ENCODE data around the gene MMP10.
"Not testable (repeated sequence)": the region's sequence is repeated elsewhere in the genome, so short reads cannot be mapped to it uniquely, and the experiment has no call there.

MMP10 gene

DNA sequence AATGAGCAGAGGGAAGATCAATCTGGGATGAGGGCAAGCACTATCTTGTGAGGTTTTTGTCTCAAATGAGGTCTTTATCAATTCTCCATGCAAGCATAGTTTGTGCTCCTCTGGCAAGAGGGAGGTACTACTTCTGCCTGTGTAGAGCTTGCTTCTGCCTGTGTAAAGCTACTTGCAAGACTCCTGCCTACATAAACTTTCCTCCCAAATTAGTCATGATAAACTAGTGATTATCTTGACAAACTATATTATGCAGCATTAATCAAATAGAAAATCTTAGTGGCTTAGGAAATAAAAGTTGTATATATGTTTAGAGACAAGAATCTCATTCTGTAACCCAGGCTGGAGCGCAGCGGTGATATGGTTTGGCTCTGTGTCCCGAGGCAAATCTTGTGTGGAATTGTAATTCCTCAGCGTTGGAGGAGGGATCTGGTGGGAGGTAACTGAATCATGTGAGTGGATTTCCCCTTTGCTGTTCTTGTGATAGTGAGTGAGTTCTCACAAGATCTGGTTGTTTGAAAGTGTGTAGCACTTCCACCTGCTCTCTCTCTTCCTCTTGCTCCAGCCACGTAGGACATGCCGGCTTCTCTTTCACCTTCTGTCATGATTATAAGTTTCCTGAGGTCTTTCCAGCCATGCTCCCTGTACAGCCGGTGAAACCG, 8.0 kb upstream of the MMP10 start:
- no peak overlapping the region for H3K27ac ChIP-seq
- no peak for DNase-seq (ENCODE audit: low read depth, low spot score)

DNA sequence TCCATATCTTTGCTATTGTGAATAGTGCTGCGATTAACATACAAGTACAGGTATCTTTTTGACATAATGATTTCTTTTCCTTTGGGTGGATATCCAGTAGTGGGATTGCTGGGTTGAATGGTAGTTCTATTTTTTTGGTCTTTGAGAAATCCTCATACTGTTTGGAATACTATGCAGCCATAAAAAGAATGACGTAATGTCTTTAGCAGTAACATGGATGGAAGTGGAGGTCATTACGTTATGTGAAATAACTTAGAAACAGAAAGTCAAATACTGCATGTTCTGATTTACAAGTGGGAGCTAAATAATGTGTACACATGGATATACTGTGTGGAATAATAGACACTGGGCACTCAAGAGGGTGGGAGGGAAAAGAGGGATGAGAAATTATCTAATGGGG, 4.0 kb upstream of the MMP10 start:
- DNase-seq (ENCODE audit: low read depth, low spot score) = no peak
- H3K27ac ChIP-seq = peak overlapping the region; percentile 85

DNA sequence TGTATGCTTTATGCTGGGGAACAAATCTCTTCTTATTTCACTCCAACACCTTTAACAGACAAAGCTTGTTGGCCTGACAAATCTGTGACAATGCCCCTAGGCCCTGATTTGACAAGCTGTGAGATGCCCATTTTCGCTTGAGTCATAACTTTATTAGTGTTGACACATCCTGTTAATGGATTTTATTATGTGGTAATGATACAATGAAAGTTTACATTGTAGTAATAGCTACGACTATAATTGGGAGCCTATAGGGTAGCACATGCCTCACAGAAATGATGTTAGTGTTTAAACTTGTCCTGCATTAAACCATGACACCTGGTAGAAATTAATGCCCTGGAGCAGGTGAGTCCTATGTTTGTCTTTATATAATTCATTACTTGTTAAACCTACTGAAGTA, 3.3 kb upstream of the MMP10 start:
- DNase-seq (ENCODE audit: low read depth, low spot score) = peak; percentile 94
- peak overlapping the region; percentile 85 for H3K27ac ChIP-seq

DNA sequence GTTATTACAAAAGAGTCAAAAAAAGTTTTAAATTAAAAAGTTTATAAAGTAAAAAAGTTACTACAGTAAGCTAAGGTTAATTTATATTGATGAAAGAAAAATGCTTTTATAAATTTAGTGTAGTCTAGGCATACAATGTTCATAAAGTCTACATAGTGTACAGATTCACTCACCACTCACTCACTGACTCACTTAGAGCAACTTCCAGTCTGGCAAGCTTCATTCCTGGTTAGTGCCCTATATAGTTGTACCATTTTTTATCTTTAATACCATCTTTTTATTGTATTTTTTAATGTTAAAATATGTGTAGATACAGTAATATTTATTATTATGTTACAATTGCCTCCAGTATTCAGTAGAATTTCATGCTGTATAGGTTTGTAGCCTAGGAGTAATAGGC, 2.6 kb upstream of the MMP10 start:
- no peak for DNase-seq (ENCODE audit: low read depth, low spot score)
- peak overlapping the region; percentile 85 for H3K27ac ChIP-seq

DNA sequence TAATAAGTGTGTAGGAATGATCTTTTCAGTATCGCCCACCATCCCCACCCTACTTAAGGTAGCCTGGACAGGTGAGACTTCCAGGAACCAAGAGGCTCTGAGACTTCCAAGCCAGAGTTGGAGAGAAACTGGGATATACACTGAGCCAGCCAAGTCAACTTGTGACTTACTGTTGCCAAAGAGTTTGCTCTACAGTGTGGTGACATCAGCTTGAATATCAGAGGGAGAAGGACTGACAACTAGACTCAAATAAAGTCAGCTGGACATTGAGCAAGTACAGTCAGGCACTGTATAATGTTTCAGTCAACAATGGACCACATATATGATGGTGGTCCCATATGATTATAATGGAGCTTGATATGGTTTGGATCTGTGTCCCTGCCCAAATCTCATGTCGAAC, 1.2 kb upstream of the MMP10 start:
- no peak overlapping the region for H3K27ac ChIP-seq
- no peak for DNase-seq (ENCODE audit: low read depth, low spot score)

DNA sequence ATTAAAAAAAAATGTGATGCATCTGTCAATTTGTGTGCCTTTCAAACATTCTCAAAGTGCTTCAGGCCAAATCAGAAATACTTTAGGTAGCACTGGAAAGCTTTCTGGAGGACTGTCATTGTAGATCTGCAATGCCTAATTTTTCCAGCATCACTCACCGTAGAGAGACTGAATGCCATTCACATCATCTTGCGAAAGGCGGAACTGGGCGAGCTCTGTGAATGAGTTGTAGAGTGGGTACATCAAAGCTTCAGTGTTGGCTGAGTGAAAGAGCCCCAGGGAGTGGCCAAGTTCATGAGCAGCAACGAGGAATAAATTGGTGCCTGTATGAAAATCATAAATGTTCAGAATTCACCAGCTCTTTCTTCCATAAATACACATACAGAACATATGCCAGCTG, 4.0 kb downstream of the MMP10 start:
- H3K27ac ChIP-seq = peak overlapping the region; percentile 36
- DNase-seq (ENCODE audit: low read depth, low spot score) = no peak

DNA sequence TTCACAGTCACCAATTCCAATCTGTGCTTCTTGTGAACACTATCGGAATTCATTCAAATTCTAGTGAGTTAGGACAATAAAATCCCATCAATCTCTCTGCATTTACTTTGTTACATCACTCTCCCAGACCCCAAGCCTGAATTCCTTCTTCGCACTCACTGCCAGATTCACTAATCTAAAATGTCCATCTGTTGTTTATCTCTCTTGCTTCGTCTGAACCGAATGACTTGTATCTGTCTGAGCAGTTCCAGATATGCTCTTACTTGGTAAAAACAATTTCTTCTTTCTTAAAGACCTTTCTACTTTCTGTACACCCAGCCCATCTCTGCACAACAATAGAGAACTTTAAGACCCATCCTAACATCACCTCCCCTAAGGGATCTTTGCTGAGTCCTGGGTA, 7.0 kb downstream of the MMP10 start:
- H3K27ac ChIP-seq = no peak overlapping the region
- no peak for DNase-seq (ENCODE audit: low read depth, low spot score)

DNA sequence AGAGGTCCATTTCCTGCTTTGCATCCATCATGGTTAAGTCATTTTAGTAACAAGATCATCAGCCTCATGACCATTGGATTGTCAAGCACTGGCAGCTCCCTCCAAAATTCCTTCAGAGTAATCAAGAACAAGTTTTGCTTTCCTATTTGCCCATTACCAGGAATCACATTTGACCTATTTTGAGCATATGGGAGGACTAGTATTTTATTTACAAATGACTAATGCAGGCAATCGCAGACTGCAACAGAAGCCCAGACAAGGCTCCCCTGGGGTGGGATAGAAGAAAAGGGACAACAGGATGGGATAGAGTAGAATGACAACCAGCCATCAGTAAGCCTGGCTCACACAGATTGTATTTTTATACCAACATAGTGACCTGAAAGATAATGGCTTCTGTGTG, 9.1 kb downstream of the MMP10 start:
- no peak for DNase-seq (ENCODE audit: low read depth, low spot score)
- no peak overlapping the region for H3K27ac ChIP-seq

DNA sequence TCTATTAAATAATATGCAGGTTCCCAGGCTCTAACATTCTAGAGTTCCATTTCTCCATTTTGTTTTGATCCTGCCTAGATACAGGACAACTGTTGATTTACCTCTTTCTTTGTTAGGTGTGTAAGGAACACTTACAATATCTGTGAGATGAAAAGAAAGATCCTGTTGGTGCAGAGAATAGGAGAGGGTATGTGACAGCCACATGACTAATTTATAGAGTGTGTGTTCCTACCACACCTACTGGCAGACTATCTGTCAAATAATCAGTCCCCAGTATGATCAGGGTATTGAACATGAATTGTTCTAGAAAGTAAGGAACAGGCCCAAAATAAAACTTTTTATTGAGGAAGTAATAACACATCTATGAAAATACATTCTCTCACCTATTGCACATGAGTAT, 10.2 kb downstream of the MMP10 start:
- no peak for DNase-seq (ENCODE audit: low read depth, low spot score)
- peak overlapping the region; percentile 11 for H3K27ac ChIP-seq

DNA sequence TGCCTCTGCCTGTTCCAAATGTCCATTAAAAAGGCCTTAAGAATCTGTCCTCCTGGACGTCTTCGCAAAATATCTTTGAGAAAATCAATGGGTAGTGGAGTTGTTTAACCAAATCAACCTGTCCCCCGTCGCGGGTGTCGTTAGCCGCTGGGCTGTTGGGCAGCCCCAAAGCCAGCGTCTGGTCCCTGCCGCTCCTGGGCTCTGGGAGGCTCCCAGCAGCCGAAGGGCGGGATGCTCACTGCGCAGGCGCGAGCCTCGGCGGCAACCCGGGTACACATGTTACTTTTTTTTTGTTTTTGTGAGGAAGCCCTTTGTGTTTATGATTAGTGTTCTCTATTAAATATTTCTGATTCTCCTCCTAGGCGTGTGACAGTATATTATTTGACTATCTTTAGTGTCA, 12.6 kb downstream of the MMP10 start:
- H3K27ac ChIP-seq = no peak overlapping the region
- DNase-seq (ENCODE audit: low read depth, low spot score) = no peak

DNA sequence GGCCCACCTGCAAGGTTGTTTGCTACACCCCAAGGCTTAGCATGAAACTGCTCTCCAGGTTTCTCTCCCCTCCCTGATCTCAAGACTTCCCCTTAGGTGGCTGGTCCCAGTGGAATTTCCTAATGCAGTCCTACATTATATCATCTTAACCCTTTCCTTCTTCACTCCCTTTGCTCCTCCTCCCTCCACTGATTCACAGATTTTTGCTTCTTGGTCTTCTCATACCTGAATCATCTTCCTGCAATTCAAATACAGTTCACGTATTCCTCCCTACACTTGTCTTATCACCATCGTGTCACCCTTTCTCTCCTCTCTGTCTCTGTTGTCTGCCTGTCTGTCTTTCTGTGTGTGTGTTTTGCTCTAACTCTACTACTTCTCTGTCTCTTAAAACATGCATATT, 17.0 kb downstream of the MMP10 start:
- peak overlapping the region; percentile 96 for H3K27ac ChIP-seq
- DNase-seq (ENCODE audit: low read depth, low spot score) = no peak

DNA sequence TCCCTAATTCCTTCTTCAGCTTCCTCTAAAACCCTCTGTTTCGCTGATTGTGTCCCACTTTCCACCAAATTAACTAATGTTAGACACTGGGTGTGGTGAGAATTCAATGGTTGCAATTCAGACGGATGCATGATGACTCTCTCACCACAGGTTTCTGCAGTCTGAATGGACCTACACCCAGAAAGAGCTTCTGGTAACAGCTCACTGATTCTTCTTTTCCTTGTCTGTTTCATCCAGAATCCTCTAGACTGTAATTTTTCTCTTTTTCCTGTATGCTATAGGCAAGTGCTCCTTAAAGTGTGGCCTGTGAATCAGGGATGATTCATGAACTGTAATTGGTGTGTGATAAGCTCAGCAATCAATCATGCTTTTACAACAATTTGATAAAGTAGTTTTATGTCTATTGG, 18.1 kb downstream of the MMP10 start:
- peak; percentile 78 for DNase-seq (ENCODE audit: low read depth, low spot score)
- peak overlapping the region; percentile 96 for H3K27ac ChIP-seq

DNA sequence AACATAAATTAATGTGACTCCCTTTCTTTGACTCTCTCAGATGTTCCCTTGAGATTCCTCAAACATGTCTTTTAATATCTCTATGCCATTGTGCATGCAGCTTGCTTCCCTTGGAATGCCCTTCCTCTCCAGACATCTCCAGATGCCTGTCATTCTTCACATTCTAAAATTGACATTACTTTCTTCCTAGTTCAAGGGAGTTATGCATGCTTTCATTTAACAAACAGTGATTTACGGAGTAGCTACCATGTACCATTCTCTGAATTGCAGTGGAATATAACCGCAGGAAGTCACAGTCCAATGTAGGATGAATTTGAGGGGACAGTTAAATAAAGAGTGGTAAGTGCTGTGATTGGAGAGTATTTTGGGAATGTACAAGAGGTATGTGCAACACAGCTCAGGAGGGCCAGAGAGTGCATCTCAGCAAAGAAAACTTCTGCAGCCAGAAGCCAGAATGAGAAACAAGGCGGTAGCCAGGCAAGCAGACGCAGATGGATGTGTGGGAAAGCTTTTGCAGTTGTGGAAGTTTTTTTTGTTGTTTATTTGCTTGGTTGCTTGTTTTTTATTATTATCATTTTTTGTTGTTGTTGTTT, 18.7 kb downstream of the MMP10 start:
- H3K27ac ChIP-seq = peak overlapping the region; percentile 96
- no peak for DNase-seq (ENCODE audit: low read depth, low spot score)

DNA sequence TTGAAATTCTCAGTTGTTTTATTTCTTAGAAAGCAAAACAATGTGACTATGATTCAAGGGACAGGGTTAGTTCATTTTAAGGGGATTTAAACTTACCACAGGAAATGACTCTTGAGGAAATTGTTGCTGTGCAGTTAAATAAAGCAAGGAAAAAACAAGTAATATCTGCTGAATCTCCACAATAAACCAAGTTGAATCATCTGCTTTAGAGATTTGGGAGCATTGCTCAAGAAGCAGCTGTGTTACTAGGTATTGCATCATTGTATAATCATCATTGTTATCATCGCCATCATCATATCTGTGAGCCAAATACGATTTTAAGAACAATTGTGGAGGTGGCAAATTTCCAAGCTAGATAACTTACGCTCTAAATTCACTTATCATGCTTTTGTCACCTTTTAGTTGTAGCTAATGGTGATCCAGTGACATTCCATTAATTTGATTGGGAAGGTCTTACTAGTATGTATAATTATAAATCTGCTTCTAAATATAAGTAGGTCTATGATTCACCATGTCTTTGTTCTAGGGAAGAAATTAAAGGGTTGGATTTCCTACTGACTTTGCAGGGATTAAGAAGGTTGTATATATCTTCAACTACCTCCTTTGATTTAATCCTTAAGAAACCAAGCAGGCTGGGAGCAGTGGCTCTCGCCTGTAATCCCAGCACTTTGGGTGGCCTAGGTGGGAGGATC, 19.9 kb downstream of the MMP10 start:
- peak; percentile 95 for DNase-seq (ENCODE audit: low read depth, low spot score)
- peak overlapping the region; percentile 96 for H3K27ac ChIP-seq

DNA sequence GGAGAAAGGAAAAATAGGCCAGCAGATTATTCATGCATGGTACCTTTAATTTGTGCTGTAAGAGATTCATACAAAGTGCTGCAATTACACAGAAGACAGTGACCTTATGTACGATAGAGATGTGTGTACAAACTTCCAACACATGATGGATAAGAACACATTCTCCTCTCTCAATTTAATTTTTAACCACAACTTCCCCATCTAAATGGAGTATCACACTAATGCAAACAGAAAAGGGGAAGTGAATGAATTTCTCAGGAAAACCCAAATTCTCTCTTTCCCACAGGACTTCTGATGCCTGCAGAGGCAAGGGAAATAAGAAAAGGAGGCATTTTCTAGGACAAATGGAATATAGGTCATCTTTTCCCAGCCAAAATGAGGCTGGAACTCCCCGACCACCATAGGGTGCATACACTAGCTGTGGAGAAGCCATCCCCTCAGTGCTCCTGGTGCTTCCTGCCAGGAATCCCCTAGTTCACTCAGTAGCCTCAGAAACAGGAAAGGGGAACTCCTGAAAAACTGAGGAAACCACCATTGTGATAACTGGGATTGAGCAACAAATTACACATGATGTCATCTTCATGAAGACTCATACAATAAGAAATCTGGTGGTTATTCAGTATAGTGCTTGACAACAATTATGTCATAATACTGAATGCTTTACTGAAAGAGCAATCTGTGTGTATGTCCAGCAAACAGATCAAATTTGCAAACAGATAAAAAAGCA, 22.4 kb downstream of the MMP10 start:
- peak overlapping the region; percentile 46 for H3K27ac ChIP-seq
- DNase-seq (ENCODE audit: low read depth, low spot score) = peak; percentile 73

DNA sequence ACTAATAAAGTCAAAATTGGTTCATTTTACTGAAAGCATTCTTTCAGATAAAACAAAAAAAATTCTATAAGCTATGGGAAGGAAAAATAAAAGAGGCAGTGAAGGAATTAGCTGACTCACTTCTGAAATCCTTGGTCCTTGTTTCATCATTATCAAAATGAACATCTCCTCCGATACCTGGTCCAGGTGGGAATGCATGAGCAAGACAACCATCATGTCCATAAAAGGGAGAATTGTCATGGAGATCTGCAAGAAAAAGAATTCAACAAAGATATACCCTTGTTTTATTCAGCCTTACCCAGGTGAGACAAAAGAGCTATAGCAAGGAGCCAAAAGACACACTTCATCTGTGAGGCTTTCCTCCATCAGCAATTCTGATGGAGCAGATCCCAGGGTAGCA, 27.2 kb downstream of the MMP10 start:
- peak overlapping the region; percentile 30 for H3K27ac ChIP-seq
- no peak for DNase-seq (ENCODE audit: low read depth, low spot score)

DNA sequence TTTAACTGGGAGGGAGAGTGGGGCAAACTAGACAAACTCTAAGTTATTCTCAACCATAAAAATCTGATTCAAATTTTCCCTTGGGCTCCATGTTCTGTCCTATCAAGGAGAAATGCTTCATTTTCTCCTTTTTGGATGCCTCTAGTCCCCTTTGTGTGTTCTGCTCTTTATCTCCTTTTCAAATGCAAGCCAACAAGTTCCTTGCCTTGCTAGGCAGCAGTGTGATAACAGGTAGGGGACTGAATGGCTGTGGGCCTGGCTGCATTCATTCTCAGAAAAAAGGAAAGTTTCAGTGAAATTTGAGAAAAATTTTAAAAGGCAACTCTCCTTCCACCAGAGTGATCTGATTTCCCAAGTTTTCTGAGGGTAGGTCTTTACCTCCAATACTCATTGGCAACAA, 28.8 kb downstream of the MMP10 start:
- DNase-seq (ENCODE audit: low read depth, low spot score) = no peak
- no peak overlapping the region for H3K27ac ChIP-seq

DNA sequence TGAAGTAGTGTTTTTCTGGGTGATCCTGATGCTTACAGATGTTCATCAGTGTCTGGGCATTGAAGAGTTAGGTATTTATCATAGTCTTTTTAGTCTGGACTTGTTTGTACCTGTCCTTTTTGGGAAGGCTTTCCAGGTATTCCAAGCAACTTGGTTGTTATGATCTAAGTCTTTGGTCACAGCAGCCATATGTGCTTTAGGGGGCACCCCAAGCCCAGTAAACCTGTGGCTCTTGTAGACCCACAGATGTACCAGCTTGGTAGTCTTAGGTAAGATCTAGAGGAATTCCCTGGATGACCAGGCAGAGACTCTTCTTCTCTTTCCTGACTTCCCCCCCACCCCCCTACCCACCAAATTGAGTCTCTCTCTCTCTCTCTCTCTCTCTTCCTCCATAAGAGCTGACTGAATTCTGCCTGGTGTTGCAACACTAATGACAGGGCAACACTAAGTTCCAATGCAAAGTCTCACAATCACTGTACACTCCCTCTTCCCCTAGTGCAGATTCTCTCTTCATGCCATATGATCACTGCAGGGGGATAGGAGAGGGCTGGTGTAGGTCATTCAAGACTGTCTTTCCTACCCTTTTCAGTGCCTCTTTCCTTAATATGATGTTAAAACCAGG, 31.2 kb downstream of the MMP10 start:
- peak overlapping the region; percentile 70 for H3K27ac ChIP-seq
- no peak for DNase-seq (ENCODE audit: low read depth, low spot score)

DNA sequence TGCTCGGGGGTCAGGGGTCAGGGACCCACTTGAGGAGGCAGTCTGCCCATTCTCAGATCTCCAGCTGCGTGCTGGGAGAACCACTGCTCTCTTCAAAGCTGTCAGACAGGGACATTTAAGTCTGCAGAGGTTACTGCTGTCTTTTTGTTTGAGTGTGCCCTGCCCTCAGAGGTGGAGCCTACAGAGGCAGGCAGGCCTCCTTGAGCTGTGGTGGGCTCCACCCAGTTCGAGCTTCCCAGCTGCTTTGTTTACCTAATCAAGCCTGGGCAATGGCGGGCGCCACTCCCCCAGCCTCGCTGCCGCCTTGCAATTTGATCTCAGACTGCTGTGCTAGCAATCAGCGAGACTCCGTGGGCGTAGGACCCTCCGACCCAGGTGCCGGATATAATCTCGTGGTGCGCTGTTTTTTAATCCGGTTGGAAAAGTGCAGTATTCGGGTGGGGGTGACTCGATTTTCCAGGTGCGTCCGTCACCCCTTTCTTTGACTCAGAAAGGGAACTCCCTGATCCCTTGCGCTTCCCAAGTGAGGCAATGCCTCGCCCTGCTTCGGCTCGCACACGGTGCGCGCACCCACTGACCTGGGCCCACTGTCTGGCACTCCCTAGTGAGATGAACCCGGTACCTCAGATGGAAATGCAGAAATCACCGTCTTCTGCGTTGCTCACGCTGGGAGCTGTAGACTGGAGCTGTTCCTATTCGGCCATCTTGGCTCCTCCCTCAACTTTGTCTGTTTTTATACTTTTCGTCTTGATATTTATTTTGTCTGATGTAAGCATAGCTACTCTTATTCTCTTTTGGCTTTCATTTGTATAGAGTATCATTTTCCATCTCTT, 33.5 kb downstream of the MMP10 start:
- DNase-seq (ENCODE audit: low read depth, low spot score) = not testable (repeated sequence)

DNA sequence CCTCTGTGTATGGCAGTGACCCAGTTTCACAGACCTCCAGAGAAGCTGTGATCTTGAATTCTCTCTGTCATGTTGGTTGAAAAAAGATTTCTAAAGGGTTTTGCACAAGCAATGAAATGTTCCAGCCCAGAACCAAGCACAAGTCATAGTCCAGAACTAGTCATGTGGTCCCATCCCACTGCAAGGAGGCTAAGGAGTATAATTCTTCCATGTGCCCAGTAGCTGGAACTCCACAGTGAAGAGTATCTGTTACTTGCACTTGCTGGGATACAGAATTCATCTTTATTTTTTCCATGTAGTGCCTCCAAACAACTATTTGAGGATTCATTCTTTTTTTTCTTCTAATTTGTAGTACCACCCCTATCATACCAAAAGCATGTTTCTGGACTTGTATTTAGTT, 45.8 kb downstream of the MMP10 start:
- no peak overlapping the region for H3K27ac ChIP-seq
- no peak for DNase-seq (ENCODE audit: low read depth, low spot score)

More for the DNA sequence above, 33.5 kb downstream of the MMP10 start:
- H3K27ac ChIP-seq = peak overlapping the region; percentile 70

Measured in epithelial cell of prostate (primary cell).